LHCN-M2 (cell line): Measurements from ENCODE around the gene MMP21. TPM values are rescaled to one million over a fixed set of nuclear protein-coding genes. Genes with fewer than 3 reads are reported as not detected.
A peak's percentile ranks its signal among the peaks of the same experiment; 100 is the strongest.

Experiments
- DNase-seq: peaks from one replicate; pipeline ENCODE4 v3.0.0-alpha.2; 2012; ENCODE audit warnings: low read depth
- total RNA-seq: library from RNA; depleted of rRNA; stranded (reverse); fragments of >200 nt; gene quantifications from 2 replicates; pipeline ENCODE4 v1.2.3, GENCODE V29; 2014

MMP21 gene
- total RNA-seq, 1 experiment from 2014 or later, result not detected

- no peak for DNase-seq
Observed at GRCh38 chr10:125792342-125793300, 17.0 kb upstream of the MMP21 start.

DNA sequence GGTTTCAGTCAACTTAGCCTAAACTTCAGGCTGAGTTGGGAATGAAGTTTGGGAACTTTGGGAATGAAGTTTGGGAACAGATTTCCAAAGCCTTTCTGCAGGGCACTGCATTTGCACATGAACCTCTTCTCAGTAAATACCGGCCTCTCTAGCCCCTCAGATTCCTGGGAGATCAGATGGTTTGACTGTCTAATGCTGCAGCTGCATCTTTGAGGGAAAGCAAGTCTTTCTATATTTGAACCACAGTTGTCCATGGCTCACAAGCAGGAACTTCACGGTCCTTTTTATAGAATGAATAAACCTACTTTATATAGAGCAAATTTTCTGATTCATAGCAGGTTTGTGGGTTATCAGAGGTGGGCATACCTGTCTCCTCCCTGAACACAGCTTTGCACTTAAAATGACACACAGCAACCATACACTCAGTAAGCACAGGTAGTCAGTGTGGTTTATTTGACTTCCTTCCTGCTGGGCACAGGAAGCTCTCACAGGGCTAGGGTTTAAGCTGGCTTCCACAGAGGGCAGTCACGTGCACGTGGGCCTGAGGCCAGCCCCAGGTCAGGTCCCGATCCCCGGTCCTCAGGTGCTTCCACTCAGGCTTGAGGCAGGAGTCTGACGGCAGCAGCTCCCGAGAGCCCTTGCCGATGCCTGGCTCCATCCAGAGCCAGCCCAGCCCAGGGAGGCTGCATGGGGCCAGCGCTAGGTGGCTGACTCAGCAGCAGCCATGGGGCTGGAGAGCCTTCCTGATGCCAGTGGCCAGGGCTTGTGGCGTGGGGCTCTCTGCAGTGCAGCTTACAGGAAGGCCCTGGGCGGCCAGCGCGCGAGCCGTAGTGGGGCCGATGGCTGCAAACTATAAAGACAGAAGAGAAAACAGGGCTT is 12.8 kb upstream of the MMP21 start:
- DNase-seq, result no peak

DNA sequence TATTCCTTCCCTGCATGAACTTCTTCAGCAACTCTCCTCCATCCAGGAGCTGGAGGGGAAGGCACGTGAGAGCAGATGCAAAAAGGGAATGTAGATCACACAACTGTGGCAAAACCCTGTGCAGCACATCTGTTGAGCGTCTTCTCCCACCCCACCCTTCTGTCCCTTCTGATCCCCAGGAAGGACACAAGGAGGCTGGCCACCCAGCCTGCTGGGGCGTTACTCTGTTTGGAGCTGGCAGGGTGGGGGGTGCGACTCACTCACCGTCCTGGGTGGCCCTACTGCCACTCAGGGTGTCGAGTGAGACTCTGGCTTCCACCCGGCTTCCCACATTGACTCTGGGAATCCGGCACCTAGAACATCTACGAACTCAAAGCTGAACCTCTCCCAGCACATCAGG is 10.2 kb upstream of the MMP21 start:
- no peak for DNase-seq

DNA sequence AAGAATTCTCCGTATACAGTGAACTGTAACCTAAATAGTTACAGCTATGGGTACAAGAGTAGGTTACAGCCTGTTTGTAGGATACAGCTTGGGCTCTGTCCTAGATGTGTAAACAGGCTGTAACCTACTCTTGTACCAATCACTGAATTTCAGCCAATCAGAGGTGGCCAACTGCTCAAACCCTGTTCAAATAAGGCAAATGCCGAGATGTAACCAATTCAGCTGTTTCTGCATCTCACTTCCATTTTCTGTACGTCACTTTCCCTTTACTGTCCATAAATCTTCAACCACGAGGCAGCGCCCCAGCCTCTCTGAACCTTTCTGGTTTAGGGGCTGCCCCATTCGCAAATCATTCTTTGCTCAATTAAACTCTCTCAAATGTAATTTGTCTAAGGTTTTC is 8.3 kb upstream of the MMP21 start:
- DNase-seq, result no peak

DNA sequence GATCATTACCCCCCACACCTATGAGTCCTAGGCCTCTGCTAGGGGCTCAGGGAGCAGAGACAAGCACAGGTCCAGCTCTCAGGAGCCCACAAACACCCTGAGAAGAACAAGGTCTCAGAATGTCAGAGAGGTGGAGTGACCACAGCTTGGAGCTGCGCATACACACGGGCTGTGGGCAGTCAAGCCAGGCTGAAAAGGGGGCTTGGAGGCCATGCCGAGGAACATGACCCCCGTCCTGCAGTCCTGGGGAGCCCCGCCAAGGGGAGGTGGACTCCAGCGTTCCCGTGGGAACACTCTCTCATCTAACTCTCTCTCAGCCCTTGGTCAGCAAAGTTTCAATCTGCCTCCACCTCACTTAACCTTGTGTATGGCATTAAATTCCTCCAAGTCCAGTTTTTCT is 7.8 kb upstream of the MMP21 start:
- DNase-seq, result no peak

DNA sequence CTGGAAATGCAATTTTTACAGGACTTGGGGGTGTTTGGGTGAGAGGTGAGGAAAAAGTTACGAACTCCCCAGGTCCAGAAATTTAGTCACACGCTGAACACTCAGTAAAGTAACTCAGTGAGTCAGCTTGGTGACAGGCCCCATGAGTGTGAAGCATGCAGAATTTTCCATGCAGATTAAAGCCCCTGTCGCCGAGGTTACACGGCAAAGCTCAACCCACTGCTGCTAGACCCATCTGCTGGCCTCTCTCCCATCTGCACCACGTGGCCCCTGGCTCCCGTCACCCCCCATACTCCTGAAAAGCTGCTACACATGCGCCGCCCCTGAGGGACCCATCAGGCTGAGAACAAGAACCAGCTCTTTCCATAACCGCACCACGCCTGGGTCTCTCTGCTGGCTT is 7.0 kb upstream of the MMP21 start:
- no peak for DNase-seq

- DNase-seq, result no peak
Observed at GRCh38 chr10:125782054-125782453, 6.4 kb upstream of the MMP21 start.

DNA sequence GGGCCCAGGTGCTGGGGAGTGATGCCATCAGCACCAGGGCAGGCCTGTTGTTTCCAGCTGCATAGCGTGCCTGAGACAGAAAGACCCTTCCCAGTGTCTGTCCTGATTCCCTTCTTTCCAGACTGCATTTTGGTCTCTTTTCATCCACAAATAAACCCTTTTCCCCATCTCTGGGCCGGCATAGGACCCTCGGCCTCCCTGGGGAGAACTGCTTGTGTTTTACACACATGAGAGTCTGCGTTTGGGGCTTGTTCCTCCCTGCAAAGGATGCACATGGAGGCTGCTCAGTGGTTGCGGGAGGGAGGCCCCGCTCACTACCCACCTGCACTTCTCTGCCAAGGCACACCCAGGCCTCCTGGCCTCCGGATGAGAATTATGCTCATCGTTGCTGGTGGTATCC is 5.8 kb upstream of the MMP21 start:
- DNase-seq, result no peak

DNA sequence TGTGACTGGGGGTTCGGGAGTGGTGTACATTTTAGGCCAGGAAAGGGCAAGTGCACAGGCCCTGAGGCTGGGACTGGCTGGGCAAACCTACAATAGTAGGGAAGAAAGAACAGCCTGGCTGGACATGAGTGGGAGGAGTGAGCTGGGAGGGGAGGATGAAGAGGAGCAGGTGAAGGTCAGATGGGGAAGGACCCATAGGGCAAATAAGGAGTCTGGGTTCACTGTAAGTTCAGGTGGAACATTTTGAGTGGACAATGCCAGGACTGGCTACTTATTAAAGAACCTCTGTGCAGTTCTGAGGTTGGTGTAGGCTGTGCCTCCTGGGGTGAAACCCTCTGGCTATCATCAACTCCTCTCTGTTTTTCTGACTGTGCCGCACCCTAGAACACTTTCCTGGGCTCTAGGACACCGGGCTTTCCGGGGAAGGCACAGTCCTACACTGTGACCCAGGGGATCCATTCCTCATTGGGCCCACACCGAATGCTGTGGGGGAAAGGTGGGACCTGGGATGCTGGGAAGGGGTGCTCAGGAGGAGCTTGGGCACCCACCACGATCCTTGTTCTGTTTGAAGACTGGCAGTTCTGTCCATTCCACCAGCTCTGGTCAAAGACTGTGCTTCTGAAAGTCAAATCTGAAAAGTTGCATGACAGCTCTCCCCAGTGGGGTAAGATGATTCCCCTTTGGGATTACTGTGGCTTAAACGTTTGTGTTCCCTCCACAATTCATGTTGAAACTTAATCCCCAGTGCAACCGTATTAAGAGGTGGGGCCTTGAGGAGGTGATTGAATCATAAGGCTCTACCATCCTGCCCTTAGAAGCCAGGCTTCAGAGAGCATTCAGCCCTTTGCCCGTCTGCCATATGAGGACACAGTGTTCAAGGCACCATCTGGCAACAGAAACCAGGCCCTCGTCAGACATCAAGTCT is 4.0 kb upstream of the MMP21 start:
- peak; percentile 46 for DNase-seq

GRCh38 chr10:125778556-125778955 is 2.9 kb upstream of the MMP21 start:
- DNase-seq, result no peak

DNA sequence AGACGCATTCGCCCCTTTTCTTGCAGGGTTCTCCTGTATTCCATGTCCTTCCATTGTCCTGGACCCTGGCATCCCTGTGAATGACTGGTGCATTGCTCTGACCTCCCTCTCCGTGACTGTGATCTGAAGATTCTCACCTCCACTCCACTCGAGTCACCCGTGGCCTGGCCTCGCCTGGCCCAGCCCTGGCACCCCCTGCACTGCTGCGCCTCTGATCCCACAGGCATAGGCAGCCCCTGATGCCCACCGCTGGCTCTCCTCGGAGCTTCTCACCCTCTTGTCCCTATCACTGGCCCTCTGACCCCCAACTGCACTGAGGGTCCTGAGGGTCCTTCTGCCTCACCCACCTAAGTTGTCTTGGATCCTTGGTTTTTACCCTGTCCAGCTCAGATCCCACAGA is 2.2 kb upstream of the MMP21 start:
- DNase-seq, result no peak

DNA sequence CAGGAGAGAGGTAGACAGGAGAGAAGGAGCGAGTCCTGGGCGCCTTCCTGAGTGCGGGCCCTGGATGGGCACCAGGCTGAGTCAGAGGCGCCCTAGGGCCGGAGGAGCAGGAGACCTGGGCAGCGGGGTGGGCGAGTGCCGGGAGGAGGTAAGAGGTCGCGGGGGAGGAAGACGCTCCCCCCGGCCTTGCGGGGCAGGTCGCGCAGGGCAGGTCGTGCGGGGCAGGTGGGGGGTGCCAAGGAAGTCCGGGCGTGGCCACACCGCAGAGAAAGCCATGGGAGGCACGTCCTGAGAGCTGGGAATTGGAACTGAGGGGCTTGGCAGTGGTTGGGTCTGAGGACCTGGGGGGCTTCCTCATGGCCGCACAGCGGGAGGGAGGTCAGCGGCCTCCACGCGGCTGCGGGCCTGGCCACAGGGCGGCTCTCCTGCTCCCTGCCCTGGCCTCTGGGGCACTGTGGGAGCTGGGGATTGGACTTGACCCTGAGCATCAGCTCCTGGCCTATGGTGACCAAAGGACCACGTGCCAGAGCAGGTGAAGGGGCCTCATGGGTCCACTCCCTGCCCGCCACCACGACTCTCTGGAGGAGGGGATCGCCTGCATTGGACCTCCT is 935 bp downstream of the MMP21 start:
- DNase-seq, result no peak

- no peak for DNase-seq
Observed at GRCh38 chr10:125773687-125774543, 1.7 kb downstream of the MMP21 start.

- DNase-seq, result no peak
Observed at GRCh38 chr10:125772864-125773180, 2.8 kb downstream of the MMP21 start.

DNA sequence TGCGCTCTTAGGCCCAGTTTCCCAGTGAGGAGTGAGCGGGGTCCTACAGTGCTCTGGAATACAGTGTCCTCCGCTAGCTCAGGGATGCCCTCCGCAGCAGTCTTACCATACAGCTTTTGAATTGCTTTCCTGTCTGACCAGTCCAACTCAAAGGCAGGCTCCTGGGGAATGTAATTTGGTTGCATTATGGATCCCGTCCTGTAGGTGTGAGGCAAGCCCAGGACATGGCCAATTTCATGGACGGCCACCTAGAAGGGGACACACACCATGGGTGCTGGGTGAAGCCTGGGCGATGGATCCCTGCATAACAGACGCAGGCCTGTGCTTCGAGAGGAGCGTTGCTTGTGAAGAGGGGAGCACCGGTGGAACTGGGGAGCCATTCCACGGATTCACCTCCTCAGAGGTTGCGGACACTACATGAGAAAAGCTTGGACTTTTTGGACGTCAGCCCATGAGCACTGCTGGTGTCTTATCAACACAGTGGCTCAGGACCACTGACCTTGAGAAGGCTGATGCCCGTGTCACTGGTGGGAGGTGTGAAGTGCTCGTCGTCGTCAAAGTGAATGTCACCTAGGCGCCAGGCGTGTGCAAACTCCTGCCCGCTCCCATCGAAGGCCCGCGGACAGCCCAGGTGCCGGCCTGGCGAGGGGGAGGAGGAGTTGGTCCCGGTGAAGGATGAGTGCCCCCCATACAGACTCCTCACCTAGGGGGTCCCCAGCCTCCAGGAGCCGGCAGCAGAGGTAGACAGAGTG is 3.3 kb downstream of the MMP21 start:
- DNase-seq, result no peak

- no peak for DNase-seq
Observed at GRCh38 chr10:125770844-125771243, 4.8 kb downstream of the MMP21 start.

DNA sequence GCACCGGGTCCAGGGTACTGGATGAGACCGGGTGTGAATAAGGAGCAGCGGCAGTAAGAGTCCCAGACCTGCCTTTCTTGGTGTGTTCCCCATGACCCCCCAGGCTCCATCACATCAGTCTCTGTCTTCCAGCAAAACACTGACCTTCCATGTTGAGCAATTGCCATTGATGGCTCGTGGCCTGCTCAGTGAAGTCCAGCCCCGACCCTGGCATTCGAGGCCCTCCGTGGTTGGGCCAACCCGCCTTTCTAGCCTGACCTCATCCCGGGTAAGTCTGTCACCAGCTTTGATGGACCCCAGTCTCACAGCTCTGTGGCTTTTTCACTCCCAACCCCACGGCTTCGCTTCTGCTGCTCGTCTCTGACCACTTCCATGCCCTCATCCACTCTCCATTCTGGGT is 6.4 kb downstream of the MMP21 start:
- no peak for DNase-seq

DNA sequence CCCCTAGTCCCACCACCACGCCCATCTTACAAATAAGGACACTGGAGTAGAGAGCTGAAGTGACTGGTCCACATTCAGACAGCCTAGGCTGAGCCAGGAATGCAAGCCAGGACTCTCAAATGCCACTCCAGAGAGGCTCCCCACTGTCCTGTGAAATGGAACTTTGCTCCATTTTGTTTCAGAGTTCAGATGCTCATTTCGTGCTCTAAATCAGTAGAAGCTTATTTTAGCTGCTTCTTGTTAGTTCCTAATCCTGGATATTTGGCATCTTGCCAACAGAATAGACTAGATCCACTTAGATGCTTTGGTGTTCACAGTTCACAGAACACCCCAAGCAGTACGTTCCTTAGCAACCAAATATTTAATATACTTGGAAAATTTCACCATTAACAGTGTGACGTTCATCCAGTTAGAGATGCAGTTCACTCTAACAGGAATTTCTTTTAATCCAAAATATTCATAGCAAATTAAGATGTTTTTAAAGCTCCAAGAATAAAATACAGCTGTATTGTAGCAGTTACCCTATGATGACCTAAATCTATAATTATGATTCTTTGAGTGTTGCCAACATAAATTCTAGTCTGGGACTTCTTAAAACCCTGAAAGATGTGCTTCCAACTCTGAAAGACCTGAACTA is 7.3 kb downstream of the MMP21 start:
- DNase-seq, result peak; percentile 9

- no peak for DNase-seq
Observed at GRCh38 chr10:125766511-125766910, 9.1 kb downstream of the MMP21 start.
